ENCODE data around the gene CLRN3. TPM values are rescaled to one million over a fixed set of nuclear protein-coding genes. Genes with fewer than 3 reads are reported as not detected.

The CLRN3 gene
- total RNA-seq, 1 donor from 2014 or later, result not detected

DNA sequence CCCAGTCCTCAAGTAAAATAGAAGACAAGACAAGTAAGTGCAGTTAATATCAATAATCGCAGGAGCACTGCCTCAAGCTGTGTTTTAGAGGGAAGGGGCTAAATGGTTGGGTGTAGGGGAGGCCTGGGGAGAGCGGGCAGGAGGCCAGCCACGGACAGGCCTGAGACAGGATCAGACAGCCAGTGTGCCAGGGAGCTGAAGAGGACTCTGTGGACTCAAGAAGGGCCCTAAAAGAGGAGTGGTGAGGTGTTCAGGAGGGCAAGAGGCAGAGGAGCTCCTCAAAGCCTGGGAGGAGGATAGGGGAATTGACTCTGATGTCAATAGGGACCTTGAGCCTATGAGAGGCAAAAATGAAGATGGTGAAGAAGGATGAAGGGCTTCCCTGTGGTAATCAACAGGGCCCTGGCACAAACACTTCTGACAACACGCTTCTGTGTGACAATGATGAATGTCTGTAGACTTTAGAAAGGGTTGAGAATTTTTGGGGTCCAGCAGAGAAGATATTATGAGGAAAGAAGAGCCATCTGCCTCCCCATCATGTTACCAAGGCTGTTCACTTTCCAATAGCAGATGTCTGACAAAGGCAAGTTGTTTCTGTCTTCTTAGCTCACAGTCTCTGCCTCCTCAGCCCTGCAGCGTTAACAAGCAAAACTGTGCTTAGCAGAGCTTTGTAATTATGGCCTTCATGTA lies 11.7 kb upstream of the CLRN3 start:
- no peaks in the 10 kb centered on the region for H3K27me3 ChIP-seq
- intact Hi-C loops (cut with DNase I), result no loop called here
- DNase-seq (ENCODE audit: low spot score in 2 of 2), result no peak

DNA sequence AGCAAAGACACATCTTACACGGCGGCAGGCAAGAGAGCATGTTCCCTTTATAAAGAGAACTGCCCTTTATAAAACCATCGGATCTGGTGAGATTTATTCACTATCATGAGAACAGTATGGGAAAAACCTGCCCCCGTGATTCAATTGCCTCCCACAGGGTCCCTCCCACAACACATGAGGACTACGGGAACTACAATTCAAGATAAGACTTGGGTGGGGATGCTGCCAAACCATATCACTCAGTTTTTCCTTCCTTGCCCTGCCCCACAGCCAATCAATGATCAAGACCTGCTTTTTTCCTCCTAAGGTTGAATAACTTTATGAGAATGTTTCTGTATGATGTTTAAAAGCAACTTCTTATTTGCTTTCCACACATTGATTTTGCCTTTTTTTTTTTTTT lies 11.0 kb upstream of the CLRN3 start:
- TF ChIP-seq, protein P1, sequence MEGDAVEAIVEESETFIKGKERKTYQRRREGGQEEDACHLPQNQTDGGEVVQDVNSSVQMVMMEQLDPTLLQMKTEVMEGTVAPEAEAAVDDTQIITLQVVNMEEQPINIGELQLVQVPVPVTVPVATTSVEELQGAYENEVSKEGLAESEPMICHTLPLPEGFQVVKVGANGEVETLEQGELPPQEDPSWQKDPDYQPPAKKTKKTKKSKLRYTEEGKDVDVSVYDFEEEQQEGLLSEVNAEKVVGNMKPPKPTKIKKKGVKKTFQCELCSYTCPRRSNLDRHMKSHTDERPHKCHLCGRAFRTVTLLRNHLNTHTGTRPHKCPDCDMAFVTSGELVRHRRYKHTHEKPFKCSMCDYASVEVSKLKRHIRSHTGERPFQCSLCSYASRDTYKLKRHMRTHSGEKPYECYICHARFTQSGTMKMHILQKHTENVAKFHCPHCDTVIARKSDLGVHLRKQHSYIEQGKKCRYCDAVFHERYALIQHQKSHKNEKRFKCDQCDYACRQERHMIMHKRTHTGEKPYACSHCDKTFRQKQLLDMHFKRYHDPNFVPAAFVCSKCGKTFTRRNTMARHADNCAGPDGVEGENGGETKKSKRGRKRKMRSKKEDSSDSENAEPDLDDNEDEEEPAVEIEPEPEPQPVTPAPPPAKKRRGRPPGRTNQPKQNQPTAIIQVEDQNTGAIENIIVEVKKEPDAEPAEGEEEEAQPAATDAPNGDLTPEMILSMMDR (IDR thresholded peaks at IDR 0.05), result no peak
- Histone ChIP-seq H3K4me3 (no peak overlapping the region), H3K4me1 (peaks cover 0 to 11% of the 10 kb centered on the region in 2 donors), H3K9me3 (no peaks in the 10 kb centered on the region), H3K27me3 (no peaks in the 10 kb centered on the region), H3K36me3 (no peaks in the 10 kb centered on the region), H3K27ac (no peak overlapping the region)
- no peak for DNase-seq (ENCODE audit: low spot score in 2 of 2)
- intact Hi-C loops (cut with DNase I), result no loop called here

More for the DNA sequence above, 11.7 kb upstream of the CLRN3 start:
- Histone ChIP-seq H3K9me3 (no peaks in the 10 kb centered on the region), H3K36me3 (no peaks in the 10 kb centered on the region), H3K4me3 (no peak overlapping the region), H3K27ac (no peak overlapping the region), H3K4me1 (peaks cover 0 to 11% of the 10 kb centered on the region in 2 donors)
- TF ChIP-seq, protein P1 (IDR thresholded peaks at IDR 0.05), result no peak

DNA sequence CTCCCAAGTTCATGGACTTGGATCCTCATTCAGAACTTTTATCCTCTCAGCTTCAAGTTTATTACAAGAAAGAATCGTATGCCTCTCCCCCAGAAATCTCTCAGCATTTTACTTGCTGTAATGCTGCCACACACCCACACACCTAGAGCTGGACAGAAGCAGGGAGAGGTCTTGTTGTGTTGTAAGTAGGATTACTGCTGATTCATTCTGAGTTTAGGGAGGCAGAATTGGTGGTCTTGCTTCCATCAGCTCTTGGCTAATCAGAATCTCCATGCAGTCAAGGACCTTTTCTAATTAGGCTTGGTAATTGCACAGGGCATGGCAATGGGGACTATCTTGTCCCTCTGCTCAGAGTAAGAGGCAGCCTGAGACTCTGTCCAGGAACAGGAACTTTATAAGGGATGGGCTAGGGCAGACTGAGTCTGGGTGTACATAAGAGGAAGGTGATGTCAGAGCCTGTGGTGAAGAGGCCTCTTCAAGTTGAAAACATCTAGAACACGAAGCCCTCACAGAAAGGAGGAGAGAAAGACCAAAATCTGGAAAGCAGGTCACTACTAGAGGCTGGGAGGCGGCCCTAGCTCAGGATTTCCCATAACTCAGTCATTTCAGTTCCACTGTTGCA lies 7.1 kb upstream of the CLRN3 start:
- H3K27ac ChIP-seq, result no peak overlapping the region
- H3K4me1 ChIP-seq, result no peaks in the 10 kb centered on the region
- no peaks in the 10 kb centered on the region for H3K36me3 ChIP-seq
- intact Hi-C loops (cut with DNase I), result no loop called here
- peaks cover 0 to 3% of the 10 kb centered on the region in 2 donors for H3K9me3 ChIP-seq
- no peak overlapping the region for H3K4me3 ChIP-seq
- DNase-seq (ENCODE audit: low spot score in 2 of 2), result no peak
- no peaks in the 10 kb centered on the region for H3K27me3 ChIP-seq
- TF ChIP-seq, protein P1 (IDR thresholded peaks at IDR 0.05), result no peak

GRCh38 chr10:127897177-127897576 lies 4.4 kb upstream of the CLRN3 start:
- intact Hi-C loops (cut with DNase I), result no loop called here
- Histone ChIP-seq H3K27me3 (no peaks in the 10 kb centered on the region), H3K4me3 (no peak overlapping the region), H3K27ac (no peak overlapping the region), H3K36me3 (no peaks in the 10 kb centered on the region), H3K4me1 (no peaks in the 10 kb centered on the region), H3K9me3 (peaks cover 0 to 3% of the 10 kb centered on the region in 2 donors)
- TF ChIP-seq, protein P1 (IDR thresholded peaks at IDR 0.05), result no peak
- DNase-seq (ENCODE audit: low spot score in 2 of 2), result no peak

- no peaks in the 10 kb centered on the region for H3K36me3 ChIP-seq
- H3K27me3 ChIP-seq, result no peaks in the 10 kb centered on the region
- DNase-seq (ENCODE audit: low spot score in 2 of 2), result no peak
- TF ChIP-seq, protein P1 (IDR thresholded peaks at IDR 0.05), result no peak
- no peak overlapping the region for H3K4me3 ChIP-seq
- H3K4me1 ChIP-seq, result no peaks in the 10 kb centered on the region
- H3K27ac ChIP-seq, result no peak overlapping the region
- H3K9me3 ChIP-seq, result peaks cover 0 to 3% of the 10 kb centered on the region in 2 donors
- intact Hi-C loops (cut with DNase I), result no loop called here
Observed at GRCh38 chr10:127896590-127896989, 3.8 kb upstream of the CLRN3 start.
